ENCODE results near the gene TMEM87B.

DNA sequence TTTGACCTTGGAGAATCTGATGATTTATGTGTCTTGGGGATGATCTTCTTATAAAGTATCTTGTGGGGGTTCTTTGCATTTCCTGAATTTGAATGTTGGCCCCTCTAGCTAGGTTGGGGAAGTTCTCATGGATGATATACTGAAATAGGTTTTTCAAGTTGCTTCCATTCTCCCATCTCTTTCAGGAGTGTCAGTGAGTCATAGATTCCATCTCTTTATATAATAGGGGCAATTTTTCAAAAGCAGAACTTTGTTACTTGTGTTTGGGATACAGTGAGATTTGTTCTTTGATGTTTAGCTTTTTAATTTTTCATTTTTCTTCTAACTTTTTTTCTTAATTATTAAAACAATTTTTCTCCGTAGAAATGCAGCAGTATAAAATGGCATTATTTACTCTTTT, 19.4 kb downstream of the TMEM87B start:
- TF ChIP-seq, protein P1, sequence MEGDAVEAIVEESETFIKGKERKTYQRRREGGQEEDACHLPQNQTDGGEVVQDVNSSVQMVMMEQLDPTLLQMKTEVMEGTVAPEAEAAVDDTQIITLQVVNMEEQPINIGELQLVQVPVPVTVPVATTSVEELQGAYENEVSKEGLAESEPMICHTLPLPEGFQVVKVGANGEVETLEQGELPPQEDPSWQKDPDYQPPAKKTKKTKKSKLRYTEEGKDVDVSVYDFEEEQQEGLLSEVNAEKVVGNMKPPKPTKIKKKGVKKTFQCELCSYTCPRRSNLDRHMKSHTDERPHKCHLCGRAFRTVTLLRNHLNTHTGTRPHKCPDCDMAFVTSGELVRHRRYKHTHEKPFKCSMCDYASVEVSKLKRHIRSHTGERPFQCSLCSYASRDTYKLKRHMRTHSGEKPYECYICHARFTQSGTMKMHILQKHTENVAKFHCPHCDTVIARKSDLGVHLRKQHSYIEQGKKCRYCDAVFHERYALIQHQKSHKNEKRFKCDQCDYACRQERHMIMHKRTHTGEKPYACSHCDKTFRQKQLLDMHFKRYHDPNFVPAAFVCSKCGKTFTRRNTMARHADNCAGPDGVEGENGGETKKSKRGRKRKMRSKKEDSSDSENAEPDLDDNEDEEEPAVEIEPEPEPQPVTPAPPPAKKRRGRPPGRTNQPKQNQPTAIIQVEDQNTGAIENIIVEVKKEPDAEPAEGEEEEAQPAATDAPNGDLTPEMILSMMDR (conservative IDR thresholded peaks at IDR 0.05), result no peak
- no peak for TF ChIP-seq EZH2 (IDR thresholded peaks at IDR 0.05; ENCODE audit: low read depth)

Data from PC-9 (cell line).